ENCODE data around the gene ALPK3. TPM values are rescaled to one million over a fixed set of nuclear protein-coding genes. Genes with fewer than 3 reads are reported as not detected.

ALPK3 gene
- total RNA-seq, 2 donors from 2014 or later = 0.07 to 0.54 TPM

DNA sequence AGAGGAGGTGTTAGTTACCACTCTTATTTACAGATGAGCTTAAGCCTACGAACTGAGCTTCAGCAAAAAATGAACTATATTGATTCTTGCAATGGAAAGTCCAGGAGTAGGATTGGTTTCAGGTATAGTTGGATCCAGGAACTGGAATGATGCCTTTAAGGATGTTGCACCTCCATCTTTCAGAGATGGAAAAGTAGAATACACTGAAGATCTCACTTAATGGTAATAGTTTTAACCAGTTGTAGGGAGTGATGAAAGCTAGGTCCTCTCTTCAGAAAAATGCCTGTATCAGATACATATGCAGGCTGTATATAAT lies 69.8 kb downstream of the ALPK3 start:
- DNase-seq (ENCODE audit: low spot score in 2 of 2) = no peak
- no peak for ATAC-seq
- H3K27ac Mint-ChIP-seq = no peak overlapping the region
- no peaks in the 10 kb centered on the region for H3K9me3 Mint-ChIP-seq
- H3K36me3 Mint-ChIP-seq = no peaks in the 10 kb centered on the region

DNA sequence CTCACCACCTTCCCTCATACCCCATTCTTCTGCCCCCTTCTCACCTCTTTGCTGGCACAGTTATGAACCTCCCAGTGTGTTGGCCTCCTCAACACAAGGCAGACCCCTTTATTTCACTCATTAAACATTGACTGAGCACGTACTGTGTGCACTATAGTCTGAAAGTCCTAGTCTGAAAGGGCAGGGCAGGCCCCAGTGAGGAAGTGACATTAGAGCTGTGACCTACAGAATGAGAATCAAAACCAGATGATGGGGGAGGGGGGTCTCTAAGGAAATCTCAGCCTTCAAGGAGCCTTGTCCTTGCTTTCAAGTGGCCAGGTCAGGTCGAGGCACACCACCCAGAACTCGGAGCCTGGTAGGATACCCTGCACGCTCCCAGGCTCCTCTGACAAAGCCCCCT lies 70.8 kb downstream of the ALPK3 start:
- no peaks in the 10 kb centered on the region for H3K9me3 Mint-ChIP-seq
- DNase-seq (ENCODE audit: low spot score in 2 of 2) (no peak), ATAC-seq (no peak)
- H3K27ac Mint-ChIP-seq = no peak overlapping the region
- no peaks in the 10 kb centered on the region for H3K36me3 Mint-ChIP-seq

DNA sequence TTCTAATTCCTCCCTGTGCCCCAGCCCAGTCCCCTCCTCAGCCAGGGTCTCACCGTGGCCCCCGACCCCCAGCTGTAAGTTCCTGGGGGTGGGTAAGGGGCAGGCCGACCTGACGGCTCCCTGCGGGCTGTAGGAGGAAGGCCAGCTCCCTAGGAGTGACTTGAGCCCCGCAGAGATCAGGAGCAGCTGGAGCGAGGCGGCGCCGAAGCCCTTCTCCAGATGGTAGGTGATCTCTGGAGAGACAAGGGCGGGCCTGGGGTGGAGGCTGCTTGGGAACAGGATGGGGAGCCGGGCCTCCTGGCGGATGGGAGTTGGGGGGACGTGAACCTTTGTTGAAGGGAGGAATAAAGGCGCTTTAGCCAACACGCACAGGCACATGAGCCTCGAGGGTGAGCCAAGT lies 71.5 kb downstream of the ALPK3 start:
- DNase-seq (ENCODE audit: low spot score in 2 of 2) = no peak
- no peaks in the 10 kb centered on the region for H3K9me3 Mint-ChIP-seq
- no peak for ATAC-seq
- no peaks in the 10 kb centered on the region for H3K36me3 Mint-ChIP-seq
- H3K27ac Mint-ChIP-seq = no peak overlapping the region

DNA sequence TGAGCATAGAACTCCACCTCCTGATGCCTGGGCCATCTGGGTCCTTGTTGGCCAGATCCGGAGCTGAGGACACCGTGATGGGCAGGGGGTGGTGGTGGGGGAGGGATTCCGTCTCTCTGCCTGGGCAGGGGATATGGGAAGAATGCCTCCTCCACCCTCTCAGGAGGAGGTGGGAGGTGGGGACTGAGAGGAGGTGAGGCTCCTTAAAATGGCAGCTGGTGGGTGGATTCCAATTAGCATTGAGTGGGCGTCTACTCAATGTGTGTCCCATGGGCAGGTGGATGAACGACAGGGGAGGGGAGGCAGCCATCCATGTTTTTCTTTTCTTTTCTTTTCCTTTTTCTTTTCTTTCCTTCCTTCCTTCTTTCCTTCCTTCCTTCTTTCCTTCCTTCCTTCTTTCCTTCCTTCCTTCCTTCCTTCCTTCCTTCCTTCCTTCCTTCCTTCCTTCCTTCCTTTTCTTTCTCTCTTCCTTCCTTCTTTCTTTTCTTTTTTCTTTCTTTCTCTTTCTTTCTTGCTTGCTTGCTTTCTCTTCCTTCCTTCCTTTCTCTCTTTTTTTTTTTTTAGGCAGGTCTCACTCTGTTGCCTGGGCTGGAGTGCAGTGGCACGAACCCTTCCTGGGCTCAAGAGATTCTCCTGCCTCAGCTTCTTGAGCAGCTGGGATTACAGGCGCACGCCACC lies 72.3 kb downstream of the ALPK3 start:
- Mint-ChIP-seq H3K36me3 (no peaks in the 10 kb centered on the region), H3K27ac (peak overlapping the region; percentile 2 to 50), H3K9me3 (no peaks in the 10 kb centered on the region)
- no peak for ATAC-seq
- no peak for DNase-seq (ENCODE audit: low spot score in 2 of 2)

DNA sequence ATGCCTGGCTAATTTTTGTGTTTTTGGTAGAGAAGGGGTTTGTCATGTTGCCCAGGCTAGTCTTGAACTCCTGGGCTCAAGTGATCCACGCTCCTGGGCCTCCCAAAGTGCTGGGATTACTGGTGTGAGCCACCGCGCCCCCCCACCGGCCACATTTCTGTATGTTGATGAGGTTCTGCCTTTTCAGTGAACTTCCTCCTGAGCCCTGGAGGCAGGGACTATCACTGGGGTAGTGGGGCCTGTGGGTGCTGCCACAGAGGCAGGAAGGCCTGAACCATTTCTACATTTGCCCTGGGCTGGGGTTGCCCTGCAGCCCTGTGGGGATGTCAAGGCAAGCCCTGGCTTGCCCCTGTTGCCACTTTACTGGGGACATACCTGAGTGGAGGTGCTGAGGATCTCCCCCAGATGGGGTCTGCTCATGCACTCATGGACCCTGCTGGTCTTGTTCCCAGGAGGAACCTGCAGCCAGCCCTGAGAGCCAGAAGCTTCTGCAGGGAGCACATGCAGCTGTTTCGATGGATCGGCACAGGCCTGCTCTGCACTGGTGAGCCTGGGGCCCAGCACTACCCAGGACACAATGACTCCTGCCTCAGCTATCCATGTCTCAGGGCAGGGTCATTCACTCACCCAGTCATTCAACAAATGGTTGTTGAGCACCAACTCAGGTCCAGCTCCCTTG lies 73.0 kb downstream of the ALPK3 start:
- no peaks in the 10 kb centered on the region for H3K9me3 Mint-ChIP-seq
- DNase-seq (ENCODE audit: low spot score in 2 of 2) = no peak
- no peak for ATAC-seq
- H3K27ac Mint-ChIP-seq = peak overlapping the region in 1 of 2 donors; percentile 50
- H3K36me3 Mint-ChIP-seq = no peaks in the 10 kb centered on the region

DNA sequence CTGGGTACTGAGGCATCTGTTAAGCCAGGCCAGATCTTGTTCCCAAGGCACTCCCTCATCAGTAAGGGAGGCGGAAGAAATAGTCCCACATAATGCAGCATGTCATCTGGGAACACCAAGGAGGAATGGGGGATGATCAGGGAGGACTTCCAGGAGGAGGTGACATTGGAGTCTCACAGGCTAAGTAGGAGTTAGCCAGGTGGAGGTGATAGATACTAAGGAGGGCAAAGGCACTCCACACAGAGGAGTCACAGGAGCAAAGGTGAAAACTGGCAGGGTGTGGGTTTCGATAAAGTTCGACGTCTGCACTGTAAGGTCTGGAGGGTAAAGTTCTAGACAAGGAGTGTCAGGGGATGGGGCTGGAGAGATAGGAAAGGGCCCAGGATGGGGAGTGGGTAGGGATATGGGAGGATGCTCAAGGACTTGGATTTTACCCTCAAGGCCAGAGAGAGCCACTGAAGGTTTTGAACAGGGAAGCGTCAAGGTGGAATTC lies 73.6 kb downstream of the ALPK3 start:
- H3K27ac Mint-ChIP-seq = peak overlapping the region in 1 of 2 donors; percentile 50
- no peaks in the 10 kb centered on the region for H3K36me3 Mint-ChIP-seq
- H3K9me3 Mint-ChIP-seq = no peaks in the 10 kb centered on the region
- DNase-seq (ENCODE audit: low spot score in 2 of 2) (no peak), ATAC-seq (no peak)

DNA sequence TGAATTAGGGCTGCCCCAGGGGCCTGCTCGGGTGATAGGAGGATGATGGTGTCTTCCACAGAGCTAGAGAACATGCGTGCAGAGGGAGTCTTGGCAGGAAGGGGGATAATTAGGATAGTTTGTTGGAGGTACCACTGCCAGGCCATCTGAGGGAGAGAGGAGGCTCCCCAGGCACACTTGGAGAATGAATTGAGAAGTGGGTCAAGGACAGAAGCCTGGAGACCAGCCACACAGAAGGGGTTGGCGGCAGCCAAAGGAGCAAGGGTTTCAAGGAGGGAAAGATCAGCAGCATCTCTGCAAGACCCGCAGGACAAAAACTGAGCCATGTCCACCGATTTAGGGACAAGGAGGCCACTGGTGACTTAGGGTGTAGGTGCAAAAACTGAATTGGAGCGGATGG lies 74.2 kb downstream of the ALPK3 start:
- Mint-ChIP-seq H3K36me3 (no peaks in the 10 kb centered on the region), H3K27ac (peak overlapping the region in 1 of 2 donors; percentile 50), H3K9me3 (no peaks in the 10 kb centered on the region)
- DNase-seq (ENCODE audit: low spot score in 2 of 2) (no peak), ATAC-seq (no peak)

DNA sequence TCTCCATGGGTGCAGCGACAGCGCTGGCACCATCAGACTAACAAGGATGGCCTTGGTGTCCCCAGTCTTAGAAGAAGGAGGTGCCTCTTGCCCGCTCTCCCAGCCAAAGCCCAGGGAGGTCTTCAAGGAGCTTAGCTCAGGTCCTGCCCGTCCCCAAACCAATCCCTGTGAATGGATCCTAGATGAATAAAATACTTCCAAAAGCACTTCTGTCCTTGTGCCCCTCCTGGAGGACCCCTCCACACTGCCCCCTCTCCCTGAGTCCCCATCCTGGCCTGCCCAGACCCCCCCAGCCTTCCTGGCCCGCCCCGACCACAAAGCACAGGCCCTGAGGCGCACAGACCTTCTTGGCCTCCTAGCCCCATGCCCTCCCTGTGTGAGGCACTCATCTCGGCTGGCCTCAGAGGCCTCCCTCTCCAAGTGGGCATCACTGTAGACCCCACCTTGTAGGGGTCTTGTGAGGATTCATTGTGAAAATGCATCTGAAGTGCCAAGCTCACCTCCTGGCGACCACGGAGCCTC lies 75.7 kb downstream of the ALPK3 start:
- no peaks in the 10 kb centered on the region for H3K9me3 Mint-ChIP-seq
- ATAC-seq = no peak
- H3K36me3 Mint-ChIP-seq = no peaks in the 10 kb centered on the region
- DNase-seq (ENCODE audit: low spot score in 2 of 2) = no peak
- H3K27ac Mint-ChIP-seq = no peak overlapping the region

DNA sequence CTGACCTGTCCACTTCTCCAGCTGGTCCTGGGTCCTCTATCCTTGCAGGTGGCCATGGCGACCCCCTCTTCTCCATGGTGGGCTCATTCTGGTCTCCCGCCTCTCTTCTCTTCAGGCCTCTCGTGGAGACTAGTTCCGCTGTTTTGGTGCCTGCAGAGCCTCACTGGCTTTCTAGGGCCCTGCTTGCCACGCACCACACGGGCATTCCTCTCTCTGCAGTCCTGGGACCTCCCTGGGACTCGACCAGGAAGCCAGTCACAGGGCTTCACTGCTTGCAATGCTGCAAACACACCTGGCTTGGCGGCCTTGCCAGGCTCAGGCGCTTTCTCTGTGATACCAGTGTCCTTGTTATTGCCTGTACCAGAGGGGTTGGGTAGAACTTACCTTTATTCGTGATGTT lies 76.5 kb downstream of the ALPK3 start:
- peak overlapping the region in 1 of 2 donors; percentile 46 for H3K27ac Mint-ChIP-seq

DNA sequence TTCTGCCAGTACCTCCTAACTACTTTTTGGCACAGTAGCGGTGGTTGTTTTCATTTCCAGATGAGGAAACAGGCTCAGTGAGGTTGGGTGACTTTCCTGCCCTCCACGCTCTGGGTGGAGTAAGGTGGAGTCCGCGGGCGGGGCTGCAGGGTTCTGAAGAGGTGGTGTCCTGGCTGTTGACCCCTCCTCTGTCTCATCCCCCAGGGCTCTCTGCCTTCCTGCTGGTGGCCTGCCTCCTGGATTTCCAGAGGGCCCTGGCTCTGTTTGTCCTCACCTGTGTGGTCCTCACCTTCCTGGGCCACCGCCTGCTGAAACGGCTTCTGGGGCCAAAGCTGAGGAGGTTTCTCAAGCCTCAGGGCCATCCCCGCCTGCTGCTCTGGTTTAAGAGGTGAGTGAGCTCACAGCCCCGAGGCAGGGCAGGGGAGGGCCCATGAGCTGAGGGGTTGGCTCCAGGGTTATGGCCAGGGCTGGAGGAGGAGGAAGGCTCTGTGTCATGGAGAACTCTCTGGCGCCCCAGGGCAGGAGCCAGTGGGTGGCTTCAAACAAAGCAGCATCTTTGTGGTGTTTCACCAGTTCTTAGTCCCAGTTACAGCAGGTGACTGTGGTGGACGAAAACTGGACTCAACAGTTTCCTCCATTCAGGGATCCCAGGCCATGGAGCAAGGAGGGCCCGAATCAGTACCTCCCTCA lies 77.7 kb downstream of the ALPK3 start:
- DNase-seq (ENCODE audit: low spot score in 2 of 2) (no peak), ATAC-seq (no peak)
- Mint-ChIP-seq H3K36me3 (peaks cover 0 to 10% of the 10 kb centered on the region in 2 donors), H3K27ac (no peak overlapping the region), H3K9me3 (no peaks in the 10 kb centered on the region)

More for the DNA sequence above, 76.5 kb downstream of the ALPK3 start:
- DNase-seq (ENCODE audit: low spot score in 2 of 2) (no peak), ATAC-seq (no peak)
- H3K9me3 Mint-ChIP-seq = no peaks in the 10 kb centered on the region
- H3K36me3 Mint-ChIP-seq = no peaks in the 10 kb centered on the region

DNA sequence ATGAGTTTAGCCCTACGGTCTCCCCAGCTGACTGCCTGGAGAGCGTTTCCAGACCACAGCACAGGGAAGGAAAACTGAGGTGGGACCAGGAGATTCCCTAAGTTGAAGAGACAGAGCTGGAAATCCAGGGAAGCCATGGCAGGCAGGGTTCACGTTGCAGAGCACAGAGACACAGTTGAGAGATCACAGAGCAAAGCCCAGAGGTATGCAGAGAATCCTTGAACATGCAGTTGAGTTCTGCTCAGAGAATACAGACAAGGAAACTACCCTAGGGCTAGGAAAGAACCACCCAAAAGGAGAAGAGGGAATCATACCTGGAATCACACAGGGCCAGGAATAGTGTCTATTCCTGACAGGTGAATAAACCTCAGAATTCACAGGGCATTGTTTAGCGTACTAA lies 81.6 kb downstream of the ALPK3 start:
- Mint-ChIP-seq H3K36me3 (peaks cover 0 to 10% of the 10 kb centered on the region in 2 donors), H3K27ac (no peak overlapping the region), H3K9me3 (no peaks in the 10 kb centered on the region)
- ATAC-seq (no peak), DNase-seq (ENCODE audit: low spot score in 2 of 2) (no peak)

DNA sequence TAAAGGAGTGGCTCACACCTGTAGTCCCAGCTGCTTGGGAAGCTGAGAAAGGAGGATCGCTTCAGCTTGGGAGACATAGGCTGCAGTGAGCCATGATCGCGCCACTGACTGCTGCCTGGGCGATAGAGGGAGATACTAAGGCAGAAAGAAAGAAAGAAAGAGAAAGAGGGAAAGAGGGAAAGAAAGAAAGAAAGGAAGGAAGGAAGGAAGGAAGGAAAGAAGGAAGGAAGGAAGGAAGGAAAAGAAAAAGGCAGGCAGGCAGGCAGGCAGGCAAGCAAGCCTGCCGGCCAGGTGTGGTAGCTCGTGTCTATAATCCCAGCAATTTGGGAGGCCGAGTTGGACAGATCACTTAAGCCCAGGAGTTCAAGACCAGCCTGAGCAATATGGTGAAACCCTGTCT lies 82.6 kb downstream of the ALPK3 start:
- Mint-ChIP-seq H3K36me3 (peaks cover 0 to 10% of the 10 kb centered on the region in 2 donors), H3K27ac (no peak overlapping the region), H3K9me3 (no peaks in the 10 kb centered on the region)
- no peak for ATAC-seq
- DNase-seq (ENCODE audit: low spot score in 2 of 2) = no peak

DNA sequence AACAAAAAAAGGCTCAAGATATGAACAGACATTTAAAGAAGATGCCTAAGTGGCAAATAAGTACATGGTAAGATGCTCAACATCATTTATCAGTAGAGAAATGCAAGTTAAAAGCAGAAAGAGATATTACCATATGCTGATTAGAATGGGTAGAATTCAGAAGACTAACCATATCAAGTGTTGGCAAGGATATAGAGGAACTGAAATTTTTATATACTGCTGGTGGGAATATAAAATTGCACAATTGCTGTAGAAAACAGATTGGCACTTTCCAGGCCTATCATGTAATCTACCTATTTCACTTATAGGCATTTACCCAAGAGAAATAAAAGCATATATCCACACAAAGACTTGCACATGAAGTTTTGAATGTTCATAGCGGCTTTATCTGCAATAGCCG lies 84.4 kb downstream of the ALPK3 start:
- Mint-ChIP-seq H3K9me3 (no peaks in the 10 kb centered on the region), H3K27ac (no peak overlapping the region), H3K36me3 (peaks cover 0 to 10% of the 10 kb centered on the region in 2 donors)
- DNase-seq (ENCODE audit: low spot score in 2 of 2) (no peak), ATAC-seq (no peak)

DNA sequence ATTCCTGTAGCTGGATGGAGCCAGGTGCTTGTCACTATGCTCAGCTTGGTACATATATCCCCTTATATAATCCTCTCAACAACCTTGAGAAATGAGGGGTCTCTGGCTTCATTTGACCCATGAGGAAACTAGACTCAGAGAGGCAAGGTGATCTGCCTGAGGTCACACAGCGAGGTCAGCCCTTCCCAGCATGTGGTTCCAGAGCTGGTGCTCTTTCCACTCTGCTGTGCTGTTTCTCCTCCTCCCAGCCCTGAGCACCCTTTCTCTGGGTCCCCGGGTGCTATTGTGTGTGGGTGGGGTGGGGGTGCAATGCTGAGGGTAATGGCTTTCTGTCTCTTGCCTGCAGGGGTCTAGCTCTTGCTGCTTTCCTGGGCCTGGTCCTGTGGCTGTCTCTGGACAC lies 86.6 kb downstream of the ALPK3 start:
- Mint-ChIP-seq H3K36me3 (peaks cover 0 to 10% of the 10 kb centered on the region in 2 donors), H3K27ac (peak overlapping the region in 1 of 2 donors; percentile 17), H3K9me3 (no peaks in the 10 kb centered on the region)
- ATAC-seq = no peak
- DNase-seq (ENCODE audit: low spot score in 2 of 2) = no peak

DNA sequence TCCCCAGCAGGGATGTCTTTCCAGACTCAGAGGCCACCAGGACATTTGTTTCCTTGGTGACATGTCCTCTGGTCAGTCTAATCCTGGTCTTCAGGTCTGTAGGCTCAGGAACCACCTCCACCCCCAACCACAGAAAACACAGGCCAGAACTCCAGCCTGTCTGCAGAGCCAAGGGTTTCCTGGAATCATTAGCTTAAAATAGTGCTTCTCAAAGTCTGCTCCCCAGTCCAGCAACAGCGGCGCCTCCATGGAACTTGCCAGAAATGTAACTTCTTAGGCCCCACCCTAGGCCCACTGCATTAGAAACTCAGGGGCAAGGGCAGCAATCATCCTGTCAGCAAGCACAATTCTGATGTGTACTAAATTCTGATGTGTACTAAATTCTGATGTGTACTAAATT lies 87.3 kb downstream of the ALPK3 start:
- Mint-ChIP-seq H3K27ac (peak overlapping the region; percentile 17 to 36), H3K36me3 (peaks cover 0 to 3% of the 10 kb centered on the region in 2 donors), H3K9me3 (no peaks in the 10 kb centered on the region)
- ATAC-seq (no peak), DNase-seq (ENCODE audit: low spot score in 2 of 2) (no peak)

DNA sequence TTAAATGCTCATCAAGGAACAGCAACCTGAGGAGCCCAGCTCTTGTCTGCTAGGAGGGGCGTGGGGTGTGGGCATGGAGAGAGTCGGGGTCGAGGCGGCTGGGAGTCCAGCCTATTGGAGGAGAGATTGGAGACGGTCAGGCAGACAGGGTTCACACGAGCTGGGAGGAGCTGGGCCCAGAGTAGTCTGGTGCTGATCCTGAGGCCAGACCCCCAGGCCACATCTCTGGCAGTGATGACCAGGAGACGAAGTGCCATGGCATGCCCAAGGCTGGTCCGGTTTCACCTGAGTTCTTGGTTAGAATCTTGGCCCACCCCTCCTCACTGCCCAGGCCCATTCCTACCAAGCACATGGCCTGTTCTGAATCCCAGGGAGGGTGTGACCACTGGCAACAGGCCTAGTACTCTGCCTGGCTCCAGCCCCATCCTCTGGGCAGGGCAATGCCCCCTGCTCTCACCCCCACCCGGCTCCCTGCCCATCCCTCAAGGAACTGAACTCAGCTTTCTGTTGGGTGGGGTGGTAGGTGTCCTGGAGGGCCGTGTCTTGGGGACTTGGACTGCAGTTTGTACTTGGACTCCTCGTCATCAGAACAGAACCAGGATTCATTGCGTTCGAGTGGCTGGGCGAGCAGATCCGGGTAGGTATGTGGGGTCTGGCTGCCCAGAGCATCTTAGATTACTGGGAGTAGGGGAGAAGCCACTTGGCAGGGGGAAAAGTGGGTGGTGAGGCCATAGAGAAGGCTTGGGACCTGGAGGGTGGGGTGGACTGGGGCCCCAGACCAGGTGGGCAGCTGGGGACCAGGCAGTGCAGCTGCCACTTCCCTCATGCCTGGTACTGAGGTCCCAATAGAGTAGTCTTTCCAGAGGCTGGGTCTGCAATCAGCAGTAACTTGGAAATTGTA lies 88.1 kb downstream of the ALPK3 start:
- Mint-ChIP-seq H3K36me3 (no peaks in the 10 kb centered on the region), H3K27ac (peak overlapping the region; percentile 17 to 68)
- no peak for ATAC-seq

More for the DNA sequence above, 88.1 kb downstream of the ALPK3 start:
- no peaks in the 10 kb centered on the region for H3K9me3 Mint-ChIP-seq
- no peak for DNase-seq (ENCODE audit: low spot score in 2 of 2)

All from activated naive CD4-positive, alpha-beta T cell treated with anti-CD3 and anti-CD28 coated beads, Interleukin-2, amount 50 U/mL, for 72 hours (primary cell).